Lower leg skin (tissue), 4 donors: ENCODE measurements around the gene CD79A. TPM values are rescaled to one million over a fixed set of nuclear protein-coding genes. Genes with fewer than 3 reads are reported as not detected.
"Not testable (repeated sequence)": the region's sequence is repeated elsewhere in the genome, so short reads cannot be mapped to it uniquely, and the experiment has no call there.

Experiments used
- DNase-seq, 2 donors: peaks; one replicate each; pipeline ENCODE4 v3.0.0-alpha.2; 2019; ENCODE audit warnings: low spot score in 2 of 2
- H3K4me3 ChIP-seq: fragments of 200-600 bp; sonication (generic); 2 replicates; pipeline ENCODE4 v1.5.1; 2017; ENCODE audit warnings: mild to moderate bottlenecking, low read depth; ENCODE audit not compliant: poor library complexity, severe bottlenecking
- CTCF ChIP-seq, 3 donors: fragments of 450-650 bp; IDR thresholded peaks; one replicate each; pipeline ENCODE4 v1.5.1; 2016; ENCODE audit warnings: antibody characterized with exemption in 3 of 3, mild to moderate bottlenecking in 3 of 3, moderate library complexity in 2 of 3
- POLR2A ChIP-seq, 2 donors: fragments of 450-650 bp; IDR thresholded peaks; one replicate each; pipeline ENCODE4 v1.6.1; 2016 to 2017; ENCODE audit warnings: antibody characterized with exemption in 2 of 2, mild to moderate bottlenecking in 1 of 2, moderate library complexity in 1 of 2
- WGBS, 2 donors: methylation state at CpG; one replicate each; pipeline ENCODE4 v1.1.5; 2018; 5-methylcytosine and 5-hydroxymethylcytosine counted together
- intact Hi-C: fragments of 100-400 bp; cut with DNase I; formaldehyde crosslinking; loops from one replicate; pipeline ENCODE4 v1.15.0; 2023; ENCODE audit warnings: low total_unique reads
- total RNA-seq, 4 donors: library from RNA; depleted of rRNA; stranded (reverse); fragments of >200 nt; gene quantifications; one replicate each; pipeline ENCODE4 v1.1.0, GENCODE V29; 2016

The CD79A gene
- total RNA-seq, 4 donors from 2014 or later: 0.81 TPM; not detected in 3

GRCh38 chr19:41913538-41914423, 36.7 kb downstream of the CD79A start:
- TF ChIP-seq POLR2A (IDR thresholded peaks at IDR 0.05) (no peak), CTCF (IDR thresholded peaks at IDR 0.05) (no peak)
- no peak overlapping the region for H3K4me3 ChIP-seq
- intact Hi-C loops: no loop called here
- DNase-seq: no peak
- 7 to 10% methylated on average over 21 of the region's 21 CpGs for WGBS, 2 donors

GRCh38 chr19:41914424-41914834, 37.4 kb downstream of the CD79A start:
- WGBS, 2 donors: 3 to 11% methylated on average over 2 to 5 of the region's 5 CpGs
- H3K4me3 ChIP-seq, intact Hi-C loops, DNase-seq: not testable (repeated sequence)

- DNase-seq: no peak
- no peak overlapping the region for H3K4me3 ChIP-seq
- intact Hi-C loops: no loop called here
- 3 to 4% methylated on average over 36 to 38 of the region's 38 CpGs for WGBS, 2 donors
- TF ChIP-seq CTCF (IDR thresholded peaks at IDR 0.05): no peak
These were observed 38.1 kb downstream of the CD79A start for GRCh38 chr19:41915021-41915775.

- DNase-seq: no peak
- WGBS, 2 donors: 24 to 28% methylated on average over 27 of the region's 27 CpGs
- intact Hi-C loops: no loop called here
- H3K4me3 ChIP-seq: no peak overlapping the region
- TF ChIP-seq POLR2A (IDR thresholded peaks at IDR 0.05) (no peak), CTCF (IDR thresholded peaks at IDR 0.05) (no peak)
These were observed 38.8 kb downstream of the CD79A start for GRCh38 chr19:41915776-41916414.

- intact Hi-C loops: no loop called here
- H3K4me3 ChIP-seq: no peak overlapping the region
- no peak for DNase-seq
- WGBS, 2 donors: 48 to 62% methylated on average over 5 to 12 of the region's 12 CpGs
- TF ChIP-seq CTCF (IDR thresholded peaks at IDR 0.05): no peak
These were observed 40.6 kb downstream of the CD79A start for GRCh38 chr19:41917676-41918075.

- H3K4me3 ChIP-seq: no peak overlapping the region
- intact Hi-C loops: no loop called here
- 81% methylated on average over 6 of the region's 6 CpGs for WGBS, 2 donors
- TF ChIP-seq CTCF (IDR thresholded peaks at IDR 0.05) (no peak), POLR2A (IDR thresholded peaks at IDR 0.05) (no peak)
- no peak for DNase-seq
These were observed 41.0 kb downstream of the CD79A start for GRCh38 chr19:41918095-41918494.
